ENCODE data around the gene MYRIP.

The MYRIP gene

GRCh38 chr3:39937874-39938273, 128.5 kb downstream of the MYRIP start:
- no peak for DNase-seq
- H3K4me3 ChIP-seq (ENCODE audit: insufficient read depth, low read depth, low read length, poor library complexity, severe bottlenecking): no peak overlapping the region
- H3K9me3 ChIP-seq (ENCODE audit: control insufficient read depth, low read length): no peaks in the 10 kb centered on the region
- H3K27me3 ChIP-seq (replicated peaks; ENCODE audit: control insufficient read depth, insufficient read depth, low read length, poor library complexity, severe bottlenecking): no peaks in the 10 kb centered on the region
- no peaks in the 10 kb centered on the region for H3K36me3 ChIP-seq (ENCODE audit: control insufficient read depth, insufficient read depth, low read length)
- H3K27ac ChIP-seq (ENCODE audit: insufficient read depth, low read length, poor library complexity, severe bottlenecking): no peak overlapping the region
- H3K4me1 ChIP-seq (ENCODE audit: control insufficient read depth, insufficient read depth, low read length, poor library complexity, severe bottlenecking): no peaks in the 10 kb centered on the region

DNA sequence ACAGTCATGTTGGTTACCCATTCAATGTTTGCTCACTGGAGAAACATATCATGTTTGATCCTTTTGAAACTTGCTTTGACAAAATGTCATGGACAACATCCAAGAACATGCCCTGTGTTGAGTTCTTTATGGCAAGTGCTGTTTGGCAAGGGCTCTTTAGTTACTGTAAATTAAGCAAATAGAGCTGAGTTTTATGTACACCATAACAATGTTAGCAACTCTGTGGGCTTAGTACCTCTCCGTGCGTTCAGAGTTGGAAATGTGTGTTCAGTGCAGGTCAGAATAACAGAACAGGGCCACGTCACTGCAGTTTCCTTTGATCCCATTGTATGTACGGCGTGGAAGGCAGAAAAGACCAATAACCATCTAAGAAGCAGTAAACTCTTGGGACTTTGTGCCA, 132.5 kb downstream of the MYRIP start:
- Histone ChIP-seq H3K36me3 (ENCODE audit: control insufficient read depth, insufficient read depth, low read length) (no peaks in the 10 kb centered on the region), H3K27ac (ENCODE audit: insufficient read depth, low read length, poor library complexity, severe bottlenecking) (no peak overlapping the region), H3K9me3 (ENCODE audit: control insufficient read depth, low read length) (no peaks in the 10 kb centered on the region), H3K27me3 (replicated peaks; ENCODE audit: control insufficient read depth, insufficient read depth, low read length, poor library complexity, severe bottlenecking) (no peaks in the 10 kb centered on the region), H3K4me1 (ENCODE audit: control insufficient read depth, insufficient read depth, low read length, poor library complexity, severe bottlenecking) (no peaks in the 10 kb centered on the region), H3K4me3 (ENCODE audit: insufficient read depth, low read depth, low read length, poor library complexity, severe bottlenecking) (no peak overlapping the region)
- no peak for DNase-seq

DNA sequence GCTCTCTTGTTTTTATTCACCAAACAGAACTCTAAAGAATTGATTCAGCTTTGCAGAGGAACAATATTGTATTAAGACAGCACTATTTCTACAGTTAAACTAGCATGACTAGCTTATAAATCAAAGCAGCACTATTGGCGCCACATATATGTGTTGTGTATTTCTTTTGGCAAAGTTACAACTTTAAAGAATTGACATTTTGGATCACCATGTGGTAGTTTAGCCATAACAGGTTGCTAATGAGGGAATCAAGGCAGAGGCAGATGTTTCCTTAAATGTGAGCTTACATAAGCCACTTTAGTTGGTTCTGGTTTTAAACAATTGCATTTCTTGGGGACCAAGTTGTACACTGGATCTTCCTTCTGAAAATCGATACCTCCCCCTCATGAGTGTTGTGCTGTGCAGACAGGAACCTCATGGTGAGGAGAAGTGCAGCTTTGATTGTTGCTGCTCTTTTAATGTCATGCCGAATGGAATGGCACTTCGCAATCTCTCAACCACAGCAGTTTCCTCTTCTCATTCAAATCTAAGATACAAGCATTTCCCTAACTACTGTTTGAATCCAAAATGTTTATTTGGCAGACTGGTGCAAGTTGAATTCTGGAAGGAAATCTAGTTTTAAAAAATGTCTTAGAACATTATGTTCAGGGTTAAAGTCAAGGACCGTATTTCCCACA, 151.2 kb downstream of the MYRIP start:
- no peaks in the 10 kb centered on the region for H3K27me3 ChIP-seq (replicated peaks; ENCODE audit: control insufficient read depth, insufficient read depth, low read length, poor library complexity, severe bottlenecking)
- no peaks in the 10 kb centered on the region for H3K4me1 ChIP-seq (ENCODE audit: control insufficient read depth, insufficient read depth, low read length, poor library complexity, severe bottlenecking)
- H3K9me3 ChIP-seq (ENCODE audit: control insufficient read depth, low read length): no peaks in the 10 kb centered on the region
- DNase-seq: no peak
- no peak overlapping the region for H3K4me3 ChIP-seq (ENCODE audit: insufficient read depth, low read depth, low read length, poor library complexity, severe bottlenecking)
- no peak overlapping the region for H3K27ac ChIP-seq (ENCODE audit: insufficient read depth, low read length, poor library complexity, severe bottlenecking)
- H3K36me3 ChIP-seq (ENCODE audit: control insufficient read depth, insufficient read depth, low read length): no peaks in the 10 kb centered on the region

GRCh38 chr3:39961230-39961629, 151.8 kb downstream of the MYRIP start:
- DNase-seq: no peak
- no peak overlapping the region for H3K27ac ChIP-seq (ENCODE audit: insufficient read depth, low read length, poor library complexity, severe bottlenecking)
- H3K4me3 ChIP-seq (ENCODE audit: insufficient read depth, low read depth, low read length, poor library complexity, severe bottlenecking): no peak overlapping the region
- H3K36me3 ChIP-seq (ENCODE audit: control insufficient read depth, insufficient read depth, low read length): no peaks in the 10 kb centered on the region
- H3K4me1 ChIP-seq (ENCODE audit: control insufficient read depth, insufficient read depth, low read length, poor library complexity, severe bottlenecking): no peaks in the 10 kb centered on the region
- no peaks in the 10 kb centered on the region for H3K9me3 ChIP-seq (ENCODE audit: control insufficient read depth, low read length)
- no peaks in the 10 kb centered on the region for H3K27me3 ChIP-seq (replicated peaks; ENCODE audit: control insufficient read depth, insufficient read depth, low read length, poor library complexity, severe bottlenecking)

DNA sequence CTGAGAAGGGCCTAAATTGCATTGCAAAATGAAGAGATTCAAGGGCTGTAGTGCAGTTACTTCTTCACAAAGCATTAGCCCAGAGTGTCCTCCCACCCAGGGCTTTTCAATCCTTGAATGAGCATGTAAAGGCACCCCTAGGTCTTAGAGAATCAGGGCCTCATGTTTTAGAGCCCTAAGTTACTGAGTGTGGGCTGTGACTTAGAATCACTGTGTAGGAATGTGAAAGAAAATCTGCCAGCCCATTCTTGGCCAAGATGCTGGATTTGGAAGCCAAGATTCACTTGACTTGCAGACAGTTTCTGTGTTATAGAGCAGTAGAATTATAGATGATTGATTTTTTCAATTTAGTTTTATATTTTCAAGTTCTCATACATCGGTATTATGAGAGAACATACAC, 153.2 kb downstream of the MYRIP start:
- Histone ChIP-seq H3K4me1 (ENCODE audit: control insufficient read depth, insufficient read depth, low read length, poor library complexity, severe bottlenecking) (no peaks in the 10 kb centered on the region), H3K27ac (ENCODE audit: insufficient read depth, low read length, poor library complexity, severe bottlenecking) (no peak overlapping the region), H3K9me3 (ENCODE audit: control insufficient read depth, low read length) (no peaks in the 10 kb centered on the region), H3K4me3 (ENCODE audit: insufficient read depth, low read depth, low read length, poor library complexity, severe bottlenecking) (no peak overlapping the region), H3K36me3 (ENCODE audit: control insufficient read depth, insufficient read depth, low read length) (no peaks in the 10 kb centered on the region), H3K27me3 (replicated peaks; ENCODE audit: control insufficient read depth, insufficient read depth, low read length, poor library complexity, severe bottlenecking) (no peaks in the 10 kb centered on the region)
- no peak for DNase-seq

- Histone ChIP-seq H3K4me3 (ENCODE audit: insufficient read depth, low read depth, low read length, poor library complexity, severe bottlenecking) (no peak overlapping the region), H3K27ac (ENCODE audit: insufficient read depth, low read length, poor library complexity, severe bottlenecking) (no peak overlapping the region), H3K4me1 (ENCODE audit: control insufficient read depth, insufficient read depth, low read length, poor library complexity, severe bottlenecking) (no peaks in the 10 kb centered on the region), H3K36me3 (ENCODE audit: control insufficient read depth, insufficient read depth, low read length) (no peaks in the 10 kb centered on the region), H3K9me3 (ENCODE audit: control insufficient read depth, low read length) (no peaks in the 10 kb centered on the region), H3K27me3 (replicated peaks; ENCODE audit: control insufficient read depth, insufficient read depth, low read length, poor library complexity, severe bottlenecking) (no peaks in the 10 kb centered on the region)
- DNase-seq: no peak
These were observed 156.1 kb downstream of the MYRIP start for GRCh38 chr3:39965461-39965860.

GRCh38 chr3:39965997-39966396, 156.6 kb downstream of the MYRIP start:
- Histone ChIP-seq H3K36me3 (ENCODE audit: control insufficient read depth, insufficient read depth, low read length) (no peaks in the 10 kb centered on the region), H3K27ac (ENCODE audit: insufficient read depth, low read length, poor library complexity, severe bottlenecking) (no peak overlapping the region), H3K4me3 (ENCODE audit: insufficient read depth, low read depth, low read length, poor library complexity, severe bottlenecking) (no peak overlapping the region), H3K4me1 (ENCODE audit: control insufficient read depth, insufficient read depth, low read length, poor library complexity, severe bottlenecking) (no peaks in the 10 kb centered on the region), H3K9me3 (ENCODE audit: control insufficient read depth, low read length) (no peaks in the 10 kb centered on the region), H3K27me3 (replicated peaks; ENCODE audit: control insufficient read depth, insufficient read depth, low read length, poor library complexity, severe bottlenecking) (no peaks in the 10 kb centered on the region)
- DNase-seq: no peak

DNA sequence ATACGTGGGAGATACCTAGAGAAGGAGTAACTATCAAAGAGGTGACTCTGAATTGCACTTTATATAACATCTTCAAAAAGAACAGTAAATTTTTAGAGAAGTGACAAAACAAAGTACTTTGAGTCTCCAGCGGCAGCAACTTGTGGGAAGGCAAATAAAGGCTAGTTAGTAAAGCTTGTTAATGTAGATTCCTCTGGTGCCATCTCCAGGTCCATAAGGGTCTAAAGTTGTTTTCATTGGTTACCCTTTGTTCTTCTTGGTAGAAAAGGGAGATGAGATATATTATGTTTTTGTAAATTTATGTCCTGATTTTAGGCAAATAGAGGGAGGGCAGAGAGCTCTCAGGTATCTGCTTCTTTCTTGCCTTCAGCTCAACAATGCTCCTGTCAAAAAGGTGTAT, 161.6 kb downstream of the MYRIP start:
- no peak overlapping the region for H3K4me3 ChIP-seq (ENCODE audit: insufficient read depth, low read depth, low read length, poor library complexity, severe bottlenecking)
- no peak overlapping the region for H3K27ac ChIP-seq (ENCODE audit: insufficient read depth, low read length, poor library complexity, severe bottlenecking)
- H3K9me3 ChIP-seq (ENCODE audit: control insufficient read depth, low read length): no peaks in the 10 kb centered on the region
- H3K27me3 ChIP-seq (replicated peaks; ENCODE audit: control insufficient read depth, insufficient read depth, low read length, poor library complexity, severe bottlenecking): no peaks in the 10 kb centered on the region
- DNase-seq: no peak
- H3K4me1 ChIP-seq (ENCODE audit: control insufficient read depth, insufficient read depth, low read length, poor library complexity, severe bottlenecking): no peaks in the 10 kb centered on the region
- no peaks in the 10 kb centered on the region for H3K36me3 ChIP-seq (ENCODE audit: control insufficient read depth, insufficient read depth, low read length)

- H3K4me3 ChIP-seq (ENCODE audit: insufficient read depth, low read depth, low read length, poor library complexity, severe bottlenecking): no peak overlapping the region
- H3K27ac ChIP-seq (ENCODE audit: insufficient read depth, low read length, poor library complexity, severe bottlenecking): no peak overlapping the region
- no peaks in the 10 kb centered on the region for H3K9me3 ChIP-seq (ENCODE audit: control insufficient read depth, low read length)
- DNase-seq: no peak
- no peaks in the 10 kb centered on the region for H3K27me3 ChIP-seq (replicated peaks; ENCODE audit: control insufficient read depth, insufficient read depth, low read length, poor library complexity, severe bottlenecking)
- no peaks in the 10 kb centered on the region for H3K4me1 ChIP-seq (ENCODE audit: control insufficient read depth, insufficient read depth, low read length, poor library complexity, severe bottlenecking)
- no peaks in the 10 kb centered on the region for H3K36me3 ChIP-seq (ENCODE audit: control insufficient read depth, insufficient read depth, low read length)
These were observed 162.2 kb downstream of the MYRIP start for GRCh38 chr3:39971559-39972031.

DNA sequence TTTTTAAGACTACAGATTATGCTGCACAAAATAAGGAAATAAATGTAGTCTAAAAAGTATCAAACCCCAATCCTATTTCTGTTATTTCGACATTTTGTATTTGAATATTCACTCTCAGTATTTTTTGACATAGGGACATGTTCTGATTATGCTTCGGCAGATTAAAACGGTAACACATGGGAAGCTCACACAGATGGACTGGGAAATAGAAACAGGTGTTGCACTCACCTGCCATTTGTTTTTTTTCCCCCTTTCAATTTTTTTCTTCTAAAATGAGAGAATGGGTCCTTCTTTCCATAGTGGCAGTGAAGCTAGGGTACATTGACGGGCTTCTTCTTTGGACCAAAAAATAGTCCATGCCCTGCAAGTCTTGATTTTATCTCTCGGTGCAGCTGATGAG, 163.1 kb downstream of the MYRIP start:
- no peaks in the 10 kb centered on the region for H3K4me1 ChIP-seq (ENCODE audit: control insufficient read depth, insufficient read depth, low read length, poor library complexity, severe bottlenecking)
- DNase-seq: no peak
- no peaks in the 10 kb centered on the region for H3K27me3 ChIP-seq (replicated peaks; ENCODE audit: control insufficient read depth, insufficient read depth, low read length, poor library complexity, severe bottlenecking)
- H3K36me3 ChIP-seq (ENCODE audit: control insufficient read depth, insufficient read depth, low read length): no peaks in the 10 kb centered on the region
- no peak overlapping the region for H3K4me3 ChIP-seq (ENCODE audit: insufficient read depth, low read depth, low read length, poor library complexity, severe bottlenecking)
- no peak overlapping the region for H3K27ac ChIP-seq (ENCODE audit: insufficient read depth, low read length, poor library complexity, severe bottlenecking)
- no peaks in the 10 kb centered on the region for H3K9me3 ChIP-seq (ENCODE audit: control insufficient read depth, low read length)

All from effector memory CD4-positive, alpha-beta T cell (primary cell).